CD4-positive, alpha-beta T cell treated with Interleukin-6 for 4 hours (primary cell): Measurements from ENCODE around the gene CRY1.

Experiments used
- DNase-seq: peaks from one replicate; pipeline ENCODE4 v3.0.0-alpha.2; 2020; ENCODE audit warnings: mixed read lengths

Gene CRY1

DNA sequence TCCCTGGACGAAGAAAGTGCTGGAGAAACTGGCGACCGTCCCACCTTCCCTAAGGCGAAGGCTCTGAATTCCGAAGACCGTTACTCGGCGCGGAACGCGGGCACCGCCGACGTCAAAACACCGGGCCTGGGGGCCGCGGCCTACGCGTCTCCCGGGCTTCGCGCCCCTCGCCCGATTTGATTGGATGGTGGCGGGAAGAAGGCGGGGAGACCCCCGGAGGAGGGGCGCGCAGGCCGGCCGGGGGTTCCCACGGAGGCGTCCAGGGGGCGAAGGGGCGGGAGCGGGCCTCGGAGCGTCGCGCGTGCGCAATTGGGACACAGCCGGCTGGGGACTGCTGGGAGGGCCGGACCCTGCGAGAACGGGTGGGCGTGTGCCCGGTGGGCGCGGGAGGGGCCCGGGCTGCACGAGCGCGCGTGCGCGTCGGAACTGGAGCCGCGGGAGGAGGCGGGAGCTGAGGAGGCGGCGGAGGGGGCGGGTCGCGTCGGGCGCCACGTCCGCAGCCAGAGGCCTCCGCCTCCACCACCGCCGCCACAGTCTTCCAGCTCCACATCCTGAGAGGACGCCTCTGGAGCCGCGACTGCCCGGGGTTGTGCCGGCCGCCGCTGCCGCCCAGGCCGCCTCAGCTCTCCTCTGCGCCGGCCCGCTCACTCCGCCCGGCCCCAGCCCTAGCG lies 137.8 kb downstream of the CRY1 start, which contains the start of gene TMEM263:
Gene TMEM263, plus strand, starts transcription at position 531 of the 671 bp plus-strand sequence. CDS start 11,210 bp downstream, outside the sequence.
- peak; percentile 95 for DNase-seq

- no peak for DNase-seq
Observed at GRCh38 chr12:106954462-106955376, 138.6 kb downstream of the CRY1 start.

DNA sequence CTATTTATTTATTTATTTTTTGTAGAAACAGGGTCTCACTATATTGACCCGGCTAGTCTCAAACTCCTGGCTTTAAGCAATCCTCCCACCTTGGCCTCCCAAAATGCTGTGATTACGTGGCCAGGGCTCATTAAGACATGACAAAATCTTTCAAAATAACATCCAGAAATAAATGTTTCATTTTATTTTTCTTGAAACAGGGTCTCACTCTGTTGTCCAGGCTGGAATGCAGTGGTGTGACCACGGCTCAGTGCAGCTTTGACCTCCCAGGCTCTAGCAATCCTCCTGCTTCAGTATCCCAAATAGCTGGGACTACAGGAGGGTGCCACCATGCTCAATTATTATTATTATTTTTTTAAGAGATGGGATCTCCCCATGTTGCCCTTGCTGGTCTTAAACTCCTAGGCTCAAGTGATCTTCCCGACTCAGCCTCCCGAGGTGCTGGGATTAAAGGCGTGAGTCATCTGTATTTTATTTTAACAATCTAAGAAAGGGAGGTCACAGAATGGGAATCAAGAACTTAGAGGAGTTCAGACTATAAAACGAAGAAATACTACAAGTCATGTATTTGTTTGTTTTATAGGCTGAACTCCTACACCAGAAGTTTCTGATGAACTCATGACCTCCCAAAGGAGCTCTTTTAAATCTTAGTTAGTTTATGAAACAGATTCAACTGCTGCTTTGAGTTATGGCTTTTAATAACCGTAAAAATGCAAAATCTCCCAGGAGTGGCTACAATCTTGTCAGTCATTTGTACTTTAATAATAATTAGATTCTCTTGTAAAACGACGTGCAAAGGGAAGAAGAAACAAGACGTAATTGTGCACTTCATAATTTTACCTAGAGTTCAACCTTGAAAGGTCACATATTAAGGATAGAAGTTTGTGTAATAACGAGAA lies 139.7 kb downstream of the CRY1 start:
- DNase-seq, result no peak

- DNase-seq, result no peak
Observed at GRCh38 chr12:106950591-106950990, 142.8 kb downstream of the CRY1 start.

- DNase-seq, result no peak
Observed at GRCh38 chr12:106947461-106947860, 145.9 kb downstream of the CRY1 start.

GRCh38 chr12:106945261-106945851 lies 148.0 kb downstream of the CRY1 start:
- no peak for DNase-seq

DNA sequence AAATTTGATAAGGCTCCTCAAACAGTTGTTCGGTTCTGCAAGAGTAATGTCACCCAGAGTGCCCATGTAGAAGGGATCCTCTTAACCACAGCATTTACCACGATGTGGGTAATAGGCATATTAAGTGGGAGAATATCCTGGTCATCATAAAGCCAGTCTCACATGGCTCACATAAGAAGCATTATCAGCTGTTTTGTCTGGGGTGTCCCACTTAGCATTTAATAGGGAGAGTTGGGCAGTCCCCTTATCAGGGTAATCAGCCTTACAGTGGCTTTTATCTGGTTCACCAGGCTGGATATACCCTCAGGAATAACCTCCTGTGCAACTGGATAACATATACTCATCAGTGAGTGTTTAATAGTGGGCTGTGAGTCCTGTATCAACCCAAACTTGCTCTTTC lies 150.6 kb downstream of the CRY1 start:
- DNase-seq, result no peak

DNA sequence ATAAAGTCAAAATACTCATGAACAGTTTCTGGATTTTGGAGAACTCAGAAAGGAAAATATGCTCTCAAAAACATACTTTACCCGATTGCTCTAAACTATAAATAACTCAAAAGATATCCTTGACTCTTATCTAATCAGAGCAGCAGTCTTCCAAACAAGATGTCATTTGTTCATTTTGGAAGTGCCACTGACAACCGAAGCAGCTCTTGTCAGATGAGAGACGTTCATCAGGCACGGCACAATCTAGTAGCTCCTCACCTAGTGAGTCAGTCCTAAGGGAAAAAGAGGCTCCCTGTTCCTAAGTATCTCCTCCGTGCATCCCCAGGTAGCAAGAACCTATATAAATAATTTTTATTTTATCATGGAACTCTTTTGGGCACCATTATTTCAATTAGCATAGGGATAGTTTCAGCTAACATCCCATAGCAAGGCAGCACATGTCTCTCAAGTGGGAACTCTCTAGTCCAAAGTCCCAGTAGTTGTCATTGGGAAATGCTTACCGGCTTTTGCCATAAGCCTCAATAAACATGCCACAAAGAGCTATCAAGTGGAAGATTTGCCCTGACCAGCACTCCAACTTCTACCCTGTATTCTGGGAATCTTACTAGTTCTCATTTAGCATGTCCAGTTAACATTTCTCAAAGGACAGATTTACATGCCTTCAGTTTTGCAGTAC lies 151.7 kb downstream of the CRY1 start:
- DNase-seq, result no peak
